GM23338 (cell line): ENCODE measurements around the gene TCN1. TPM values are rescaled to one million over a fixed set of nuclear protein-coding genes. Genes with fewer than 3 reads are reported as not detected.

Source experiments
- ATAC-seq: fragments of 200-7000 bp; cut with Tn5 transposase; 3 replicates; pipeline ENCODE4 v1.9.1; 2020
- DNase-seq: peaks from one replicate; pipeline ENCODE4 v3.0.0-alpha.2; 2015; ENCODE audit warnings: low spot score
- H2AFZ ChIP-seq: fragments of 200-600 bp; sonication (generic); 2 replicates; pipeline ENCODE4 v1.8.0; 2016; ENCODE audit warnings: antibody characterized with exemption, mild to moderate bottlenecking, moderate library complexity
- H3F3A ChIP-seq: fragments of 200-600 bp; sonication (generic); replicated peaks from 2 replicates; pipeline ENCODE4 v1.8.0; 2017; ENCODE audit warnings: antibody characterized with exemption, mixed run types, low read depth
- H3K27ac ChIP-seq: fragments of 200-600 bp; sonication (generic); 2 replicates; pipeline ENCODE4 v1.6.1; 2016; ENCODE audit warnings: low read depth
- H3K27me3 ChIP-seq: fragments of 200-600 bp; sonication (generic); 2 replicates; pipeline ENCODE4 v1.8.0; 2016; ENCODE audit warnings: mild to moderate bottlenecking, mixed run types, moderate library complexity; ENCODE audit not compliant: insufficient read depth
- H3K36me3 ChIP-seq: fragments of 200-600 bp; sonication (generic); 2 replicates; pipeline ENCODE4 v1.8.0; 2016; ENCODE audit warnings: mild to moderate bottlenecking; ENCODE audit not compliant: insufficient read depth
- H3K4me1 ChIP-seq: fragments of 200-600 bp; sonication (generic); 2 replicates; pipeline ENCODE4 v1.8.0; 2016; ENCODE audit warnings: mild to moderate bottlenecking, moderate library complexity; ENCODE audit not compliant: insufficient read depth
- H3K4me2 ChIP-seq: fragments of 200-600 bp; sonication (generic); 2 replicates; pipeline ENCODE4 v1.7.1; 2017; ENCODE audit warnings: mixed run types
- H3K4me3 ChIP-seq: fragments of 200-600 bp; sonication (generic); 2 replicates; pipeline ENCODE4 v1.6.1; 2016; ENCODE audit warnings: mixed run types
- H3K79me2 ChIP-seq: fragments of 200-600 bp; sonication (generic); replicated peaks from 2 replicates; pipeline ENCODE4 v1.8.0; 2017; ENCODE audit warnings: mild to moderate bottlenecking; ENCODE audit not compliant: insufficient read depth
- H3K9me2 ChIP-seq: fragments of 200-600 bp; sonication (generic); 2 replicates; pipeline ENCODE4 v1.8.0; 2017; ENCODE audit not compliant: insufficient read depth
- H4K20me1 ChIP-seq: fragments of 200-600 bp; sonication (generic); replicated peaks from 2 replicates; pipeline ENCODE4 v1.8.0; 2017; ENCODE audit warnings: mild to moderate bottlenecking; ENCODE audit not compliant: insufficient read depth
- H3K27ac Mint-ChIP-seq: 2 replicates; pipeline ENCODE4 v1.8.0; 2020; ENCODE audit warnings: inconsistent platforms, mild to moderate bottlenecking, moderate library complexity, mixed read lengths
- H3K27me3 Mint-ChIP-seq: 3 replicates; pipeline ENCODE4 v1.8.0; 2022; ENCODE audit warnings: low read depth, mild to moderate bottlenecking, moderate library complexity, mixed read lengths, inconsistent platforms; ENCODE audit not compliant: insufficient read depth, poor library complexity
- H3K36me3 Mint-ChIP-seq: 3 replicates; pipeline ENCODE4 v1.8.0; 2021; ENCODE audit warnings: low read depth, mild to moderate bottlenecking, inconsistent platforms, moderate library complexity, mixed read lengths
- H3K4me1 Mint-ChIP-seq: 3 replicates; pipeline ENCODE4 v1.8.0; 2020; ENCODE audit warnings: mild to moderate bottlenecking, inconsistent platforms, mixed read lengths
- H3K4me3 Mint-ChIP-seq: 3 replicates; pipeline ENCODE4 v1.8.0; 2021; ENCODE audit warnings: moderate library complexity, mild to moderate bottlenecking, inconsistent platforms, mixed read lengths
- H3K9me3 Mint-ChIP-seq: 3 replicates; pipeline ENCODE4 v1.8.0; 2020; ENCODE audit warnings: moderate library complexity, mild to moderate bottlenecking, inconsistent platforms, mixed read lengths
- ETS1 ChIP-seq: IDR thresholded peaks from 2 replicates; pipeline ENCODE4 v1.6.1; 2016; ENCODE audit warnings: antibody characterized with exemption
- EZH2 ChIP-seq: fragments of 200-600 bp; sonication (generic); IDR thresholded peaks from one replicate; pipeline ENCODE4 v1.8.0; 2017; ENCODE audit warnings: antibody characterized with exemption, mild to moderate bottlenecking, low read depth; ENCODE audit not compliant: unreplicated experiment
- EZH2phosphoT487 ChIP-seq: fragments of 200-600 bp; sonication (generic); IDR thresholded peaks from one replicate; pipeline ENCODE4 v1.8.1; 2018; ENCODE audit warnings: antibody characterized with exemption; ENCODE audit not compliant: unreplicated experiment
- JUNB ChIP-seq: IDR thresholded peaks from one replicate; pipeline ENCODE4 v1.6.1; 2016; ENCODE audit warnings: antibody characterized with exemption; ENCODE audit not compliant: unreplicated experiment
- NANOG ChIP-seq: IDR thresholded peaks from 2 replicates; pipeline ENCODE4 v1.6.1; 2016; ENCODE audit warnings: antibody characterized with exemption, borderline replicate concordance
- POLR2AphosphoS5 ChIP-seq: IDR thresholded peaks from 2 replicates; pipeline ENCODE4 v1.6.1; 2016; ENCODE audit warnings: antibody characterized with exemption, low read depth
- ZNF114 ChIP-seq: fragments of 250-450 bp; sonication (Bioruptor Pico); IDR thresholded peaks from 2 replicates; pipeline ENCODE4 v1.5.0; 2020; ENCODE audit warnings: mild to moderate bottlenecking, moderate library complexity
- ZNF331 ChIP-seq: fragments of 250-450 bp; sonication (Bioruptor Pico); IDR thresholded peaks from 2 replicates; pipeline ENCODE4 v1.5.0; 2020; ENCODE audit warnings: low read depth, mild to moderate bottlenecking, moderate library complexity
- ZNF462 ChIP-seq: fragments of 250-450 bp; sonication (Bioruptor Pico); IDR thresholded peaks from 2 replicates; pipeline ENCODE4 v1.5.0; 2020; ENCODE audit warnings: mild to moderate bottlenecking, moderate library complexity
- polyA plus RNA-seq: library from polyadenylated mRNA; unstranded; fragments of >200 nt; fragmentation: Nextera tagmentation; extraction: Ambion mirVana; gene quantifications from 2 replicates; pipeline ENCODE4 v1.2.1, GENCODE V29; 2016
- total RNA-seq: library from RNA; depleted of rRNA; stranded (reverse); fragments of >200 nt; shearing (Covaris generic); gene quantifications from 2 replicates; pipeline ENCODE4 v1.2.3, GENCODE V29; 2014

Gene TCN1
- total and polyA plus RNA-seq, 2 experiments from 2014 or later, result not detected

GRCh38 chr11:59841514-59841913 lies 24.8 kb downstream of the TCN1 start:
- Mint-ChIP-seq H3K27me3 (peaks cover 1% of the 10 kb centered on the region), H3K4me1 (peaks cover 4% of the 10 kb centered on the region), H3K9me3 (no peaks in the 10 kb centered on the region), H3K27ac (no peak overlapping the region), H3K36me3 (no peaks in the 10 kb centered on the region), H3K4me3 (no peak overlapping the region)
- Histone ChIP-seq H3K79me2 (no peaks in the 10 kb centered on the region), H3K9me2 (0 out of 2 replicates have a peak, but pooled peaks cover 5% of the 10 kb centered on the region), H3K27ac (no peak overlapping the region), H3K4me1 (peaks cover 11% of the 10 kb centered on the region), H3K27me3 (no peaks in the 10 kb centered on the region), H3K36me3 (no peaks in the 10 kb centered on the region), H3K4me3 (no peak overlapping the region), H3F3A (no peaks in the 10 kb centered on the region), H4K20me1 (no peaks in the 10 kb centered on the region), H3K4me2 (no peak overlapping the region), H2AFZ (no peak overlapping the region)
- ATAC-seq (no peak), DNase-seq (no peak)
- no peak for TF ChIP-seq ZNF331
- TF ChIP-seq ETS1, result no peak
- TF ChIP-seq JUNB, result no peak

GRCh38 chr11:59839615-59840014 lies 26.7 kb downstream of the TCN1 start:
- Histone ChIP-seq H3K79me2 (no peaks in the 10 kb centered on the region), H3K4me3 (no peak overlapping the region), H3F3A (no peaks in the 10 kb centered on the region), H4K20me1 (no peaks in the 10 kb centered on the region), H3K36me3 (no peaks in the 10 kb centered on the region), H3K27ac (no peak overlapping the region), H2AFZ (no peak overlapping the region), H3K4me1 (no peaks in the 10 kb centered on the region), H3K27me3 (no peaks in the 10 kb centered on the region), H3K4me2 (no peak overlapping the region), H3K9me2 (peaks cover 9% of the 10 kb centered on the region; the same call in 1 of the 2 replicates)
- TF ChIP-seq ETS1 (no peak), ZNF331 (no peak), POLR2AphosphoS5 (no peak), ZNF462 (CRISPR knock-in tag) (no peak), EZH2 (no peak), NANOG (no peak), EZH2phosphoT487 (no peak), ZNF114 (CRISPR knock-in tag) (no peak)
- H3K27ac Mint-ChIP-seq, result no peak overlapping the region
- H3K4me3 Mint-ChIP-seq, result no peak overlapping the region
- ATAC-seq, result no peak
- H3K27me3 Mint-ChIP-seq, result no peaks in the 10 kb centered on the region
- no peaks in the 10 kb centered on the region for H3K9me3 Mint-ChIP-seq
- no peaks in the 10 kb centered on the region for H3K4me1 Mint-ChIP-seq
- DNase-seq, result no peak
- H3K36me3 Mint-ChIP-seq, result no peaks in the 10 kb centered on the region
